HepG2 (cell line): ENCODE results near the gene EPHA2. TPM values are rescaled to one million over a fixed set of nuclear protein-coding genes. Genes with fewer than 3 reads are reported as not detected.
A peak's percentile ranks its signal among the peaks of the same experiment; 100 is the strongest.

Experiments used
- AGO1 ChIP-seq: fragments of 200-400 bp; formaldehyde crosslinking; IDR thresholded peaks from 2 replicates; pipeline ENCODE4 v1.6.1; 2017; ENCODE audit warnings: mild to moderate bottlenecking, low read depth, low read length, moderate library complexity; ENCODE audit not compliant: poor library complexity, severe bottlenecking
- CBX2 ChIP-seq, 2 experiments: fragments of 200-600 bp in 1 of 2; sonication (generic); formaldehyde crosslinking in 1 of 2; IDR thresholded peaks; 2 replicates each; pipeline versions ENCODE4 v1.7.0 to v1.8.1; 2018 to 2022; ENCODE audit warnings: low read depth in 2 of 2, low read length in 1 of 2, mild to moderate bottlenecking in 1 of 2, missing genetic modification reagents in 1 of 2
- ESRRA ChIP-seq: sonication (generic); formaldehyde crosslinking; IDR thresholded peaks from 2 replicates; pipeline ENCODE4 v1.5.1; 2020; ENCODE audit warnings: mild to moderate bottlenecking, low read depth, missing genetic modification reagents
- HNF4A ChIP-seq: sonication (generic); formaldehyde crosslinking; IDR thresholded peaks from 2 replicates; pipeline ENCODE4 v1.4.0; 2020; ENCODE audit warnings: missing genetic modification reagents
- RXRB ChIP-seq: IDR thresholded peaks from 2 replicates; pipeline ENCODE4 v1.6.1; 2016; ENCODE audit warnings: borderline replicate concordance, missing genetic modification reagents, missing compliant biosample characterization
- SAP130 ChIP-seq: IDR thresholded peaks from 2 replicates; pipeline ENCODE4 v1.6.1; 2016; ENCODE audit warnings: low read depth
- U2AF1 ChIP-seq: fragments of 200-400 bp; formaldehyde crosslinking; optimal IDR thresholded peaks from 2 replicates; pipeline ENCODE3; 2017; ENCODE audit warnings: mild to moderate bottlenecking, low read depth, low read length
- ZBTB20 ChIP-seq: sonication (generic); formaldehyde crosslinking; IDR thresholded peaks from 2 replicates; pipeline ENCODE4 v1.8.1; 2023; ENCODE audit warnings: missing genetic modification reagents, low read depth, mild to moderate bottlenecking, borderline replicate concordance
- ZEB1 ChIP-seq: IDR thresholded peaks from 2 replicates; pipeline ENCODE4 v1.6.1; 2012; ENCODE audit warnings: mild to moderate bottlenecking, low read depth, inconsistent platforms; ENCODE audit not compliant: insufficient replicate concordance
- ZNF143 ChIP-seq: sonication (generic); formaldehyde crosslinking; IDR thresholded peaks from 2 replicates; pipeline ENCODE4 v1.4.0; 2020; ENCODE audit warnings: missing genetic modification reagents
- ZNF552 ChIP-seq: sonication (generic); formaldehyde crosslinking; IDR thresholded peaks from 2 replicates; pipeline ENCODE4 v1.9.0; 2022; ENCODE audit warnings: missing genetic modification reagents, mild to moderate bottlenecking, borderline replicate concordance
- ZSCAN21 ChIP-seq: sonication (generic); formaldehyde crosslinking; IDR thresholded peaks from 2 replicates; pipeline ENCODE4 v1.8.0; 2022; ENCODE audit warnings: mild to moderate bottlenecking, missing genetic modification reagents, moderate library complexity, borderline replicate concordance
- polyA plus RNA-seq, 8 experiments: library from polyadenylated mRNA; depleted of rRNA in 3 of 8; stranded (reverse) in 7 of 8; unstranded in 1 of 8; fragments of >200 nt; fragmentation: Illumina TruSeq in 4 of 8; extraction: Trizol in 4 of 8; gene quantifications; 2 replicates each; pipeline versions ENCODE4 v1.2.1 to v1.2.3, GENCODE V29; 2011 to 2016; ENCODE audit warnings: low read depth in 4 of 8, missing spikeins in 1 of 8, mixed read lengths in 1 of 8; ENCODE audit not compliant: insufficient read depth in 1 of 8
- total RNA-seq, 5 experiments: library from RNA; depleted of rRNA; stranded (reverse); fragments of >200 nt; fragmentation: Illumina TruSeq; extraction: Trizol; gene quantifications; 2 replicates each; pipeline ENCODE4 v1.2.3, GENCODE V29; 2016; ENCODE audit warnings: low read depth in 1 of 5
- TF ChIP-seq, protein P1 (sequence below): sonication (generic); formaldehyde crosslinking; IDR thresholded peaks from 2 replicates; pipeline ENCODE4 v1.8.0; 2023; ENCODE audit warnings: mild to moderate bottlenecking, missing genetic modification reagents
- TF ChIP-seq, protein P2 (sequence below): sonication (generic); formaldehyde crosslinking; IDR thresholded peaks from 2 replicates; pipeline ENCODE4 v1.5.1; 2020; ENCODE audit warnings: mild to moderate bottlenecking, missing genetic modification reagents, moderate library complexity
- TF ChIP-seq, protein P3 (sequence below): sonication (generic); formaldehyde crosslinking; IDR thresholded peaks from 2 replicates; pipeline ENCODE4 v1.8.0; 2022; ENCODE audit warnings: missing genetic modification reagents, mild to moderate bottlenecking, inconsistent platforms, borderline replicate concordance
- TF ChIP-seq, protein P4 (sequence below): sonication (generic); formaldehyde crosslinking; IDR thresholded peaks from 2 replicates; pipeline ENCODE4 v1.4.0; 2020; ENCODE audit warnings: mild to moderate bottlenecking, missing genetic modification reagents
- TF ChIP-seq, protein P5 (sequence below): sonication (generic); formaldehyde crosslinking; IDR thresholded peaks from 2 replicates; pipeline ENCODE4 v1.4.0; 2020; ENCODE audit warnings: low read depth, missing genetic modification reagents

EPHA2 gene
- total and polyA plus RNA-seq, 2 of the 13 experiments (the other 11 are each of a cell fraction or from before 2014, with no cell fraction given): 33.6 to 53.6 TPM

DNA sequence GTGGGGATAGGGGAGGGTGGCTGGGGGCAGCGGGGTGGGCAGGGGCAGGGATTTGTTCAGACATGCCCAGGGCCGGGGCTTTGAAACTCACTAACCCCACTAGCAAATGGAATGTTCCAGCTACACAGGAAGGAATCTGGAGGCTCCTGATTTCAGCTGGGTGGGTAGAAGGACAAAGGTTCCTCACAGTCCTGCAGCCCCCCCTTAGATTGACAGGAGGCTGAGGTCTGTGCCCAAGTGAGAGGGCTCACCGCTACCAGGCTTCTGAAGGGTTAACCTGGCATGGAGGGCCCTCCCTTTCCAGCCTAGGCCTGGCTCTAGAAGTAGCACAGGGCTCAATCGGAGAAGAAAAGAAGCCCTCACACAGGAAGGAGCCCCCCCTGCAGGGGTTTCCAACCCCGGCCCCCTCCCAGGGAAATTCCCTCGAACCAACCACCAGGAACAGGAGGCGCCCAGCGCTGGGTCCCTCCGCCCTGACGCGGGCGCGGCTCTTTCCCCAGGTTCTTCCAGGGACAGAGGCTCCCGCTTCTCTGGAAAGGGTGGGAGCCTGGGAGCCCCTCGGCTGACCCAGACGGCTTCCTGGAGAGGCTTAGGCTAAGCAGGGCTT, 3.3 kb downstream of the EPHA2 start (continued):
- TF ChIP-seq AGO1 (no peak), ZNF552 (CRISPR knock-in tag) (no peak), ZBTB20 (CRISPR knock-in tag) (no peak), RXRB (CRISPR knock-in tag) (peak; percentile 8; the same call in 1 of the 2 replicates), HNF4A (CRISPR knock-in tag) (peak; percentile 15; the same call in 1 of the 2 replicates), ESRRA (CRISPR knock-in tag) (no peak), ZSCAN21 (CRISPR knock-in tag) (0 out of 2 replicates have a peak, but pooled peaks have one; percentile 18), ZEB1 (no peak), U2AF1 (no peak), SAP130 (CRISPR knock-in tag) (peak; percentile 40; the same call in 1 of the 2 replicates), CBX2 (IDR thresholded peaks at IDR 0.05; ENCODE audit: low read depth, low read length) (no peak), CBX2 (CRISPR knock-in tag; IDR thresholded peaks at IDR 0.05; ENCODE audit: low read depth) (no peak), ZNF143 (CRISPR knock-in tag) (no peak)
- TF ChIP-seq, protein P1, sequence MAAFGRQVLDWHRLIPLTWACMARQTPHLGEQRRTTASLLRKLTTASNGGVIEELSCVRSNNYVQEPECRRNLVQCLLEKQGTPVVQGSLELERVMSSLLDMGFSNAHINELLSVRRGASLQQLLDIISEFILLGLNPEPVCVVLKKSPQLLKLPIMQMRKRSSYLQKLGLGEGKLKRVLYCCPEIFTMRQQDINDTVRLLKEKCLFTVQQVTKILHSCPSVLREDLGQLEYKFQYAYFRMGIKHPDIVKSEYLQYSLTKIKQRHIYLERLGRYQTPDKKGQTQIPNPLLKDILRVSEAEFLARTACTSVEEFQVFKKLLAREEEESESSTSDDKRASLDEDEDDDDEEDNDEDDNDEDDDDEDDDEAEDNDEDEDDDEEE (CRISPR knock-in tag): 0 out of 2 replicates have a peak, but pooled peaks have one; percentile 38
- TF ChIP-seq, protein P2, sequence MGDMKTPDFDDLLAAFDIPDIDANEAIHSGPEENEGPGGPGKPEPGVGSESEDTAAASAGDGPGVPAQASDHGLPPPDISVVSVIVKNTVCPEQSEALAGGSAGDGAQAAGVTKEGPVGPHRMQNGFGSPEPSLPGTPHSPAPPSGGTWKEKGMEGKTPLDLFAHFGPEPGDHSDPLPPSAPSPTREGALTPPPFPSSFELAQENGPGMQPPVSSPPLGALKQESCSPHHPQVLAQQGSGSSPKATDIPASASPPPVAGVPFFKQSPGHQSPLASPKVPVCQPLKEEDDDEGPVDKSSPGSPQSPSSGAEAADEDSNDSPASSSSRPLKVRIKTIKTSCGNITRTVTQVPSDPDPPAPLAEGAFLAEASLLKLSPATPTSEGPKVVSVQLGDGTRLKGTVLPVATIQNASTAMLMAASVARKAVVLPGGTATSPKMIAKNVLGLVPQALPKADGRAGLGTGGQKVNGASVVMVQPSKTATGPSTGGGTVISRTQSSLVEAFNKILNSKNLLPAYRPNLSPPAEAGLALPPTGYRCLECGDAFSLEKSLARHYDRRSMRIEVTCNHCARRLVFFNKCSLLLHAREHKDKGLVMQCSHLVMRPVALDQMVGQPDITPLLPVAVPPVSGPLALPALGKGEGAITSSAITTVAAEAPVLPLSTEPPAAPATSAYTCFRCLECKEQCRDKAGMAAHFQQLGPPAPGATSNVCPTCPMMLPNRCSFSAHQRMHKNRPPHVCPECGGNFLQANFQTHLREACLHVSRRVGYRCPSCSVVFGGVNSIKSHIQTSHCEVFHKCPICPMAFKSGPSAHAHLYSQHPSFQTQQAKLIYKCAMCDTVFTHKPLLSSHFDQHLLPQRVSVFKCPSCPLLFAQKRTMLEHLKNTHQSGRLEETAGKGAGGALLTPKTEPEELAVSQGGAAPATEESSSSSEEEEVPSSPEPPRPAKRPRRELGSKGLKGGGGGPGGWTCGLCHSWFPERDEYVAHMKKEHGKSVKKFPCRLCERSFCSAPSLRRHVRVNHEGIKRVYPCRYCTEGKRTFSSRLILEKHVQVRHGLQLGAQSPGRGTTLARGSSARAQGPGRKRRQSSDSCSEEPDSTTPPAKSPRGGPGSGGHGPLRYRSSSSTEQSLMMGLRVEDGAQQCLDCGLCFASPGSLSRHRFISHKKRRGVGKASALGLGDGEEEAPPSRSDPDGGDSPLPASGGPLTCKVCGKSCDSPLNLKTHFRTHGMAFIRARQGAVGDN (CRISPR knock-in tag): peak; percentile 60; the same call in 1 of the 2 replicates
- TF ChIP-seq, protein P3, sequence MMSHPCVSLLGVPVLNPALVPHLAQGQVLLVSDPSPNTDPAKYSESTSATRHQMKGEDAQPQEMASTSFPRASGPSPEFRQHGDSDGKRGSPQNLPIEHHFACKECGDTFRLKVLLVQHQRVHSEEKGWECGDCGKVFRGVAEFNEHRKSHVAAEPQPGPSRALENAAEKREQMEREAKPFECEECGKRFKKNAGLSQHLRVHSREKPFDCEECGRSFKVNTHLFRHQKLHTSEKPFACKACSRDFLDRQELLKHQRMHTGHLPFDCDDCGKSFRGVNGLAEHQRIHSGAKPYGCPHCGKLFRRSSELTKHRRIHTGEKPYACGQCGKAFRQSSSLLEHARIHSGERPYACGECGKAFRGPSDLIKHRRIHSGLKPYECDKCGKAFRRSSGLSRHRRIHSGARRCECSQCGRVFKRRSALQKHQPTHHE (CRISPR knock-in tag): no peak
- TF ChIP-seq, protein P4, sequence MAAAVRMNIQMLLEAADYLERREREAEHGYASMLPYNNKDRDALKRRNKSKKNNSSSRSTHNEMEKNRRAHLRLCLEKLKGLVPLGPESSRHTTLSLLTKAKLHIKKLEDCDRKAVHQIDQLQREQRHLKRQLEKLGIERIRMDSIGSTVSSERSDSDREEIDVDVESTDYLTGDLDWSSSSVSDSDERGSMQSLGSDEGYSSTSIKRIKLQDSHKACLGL (CRISPR knock-in tag): no peak
- TF ChIP-seq, protein P5, sequence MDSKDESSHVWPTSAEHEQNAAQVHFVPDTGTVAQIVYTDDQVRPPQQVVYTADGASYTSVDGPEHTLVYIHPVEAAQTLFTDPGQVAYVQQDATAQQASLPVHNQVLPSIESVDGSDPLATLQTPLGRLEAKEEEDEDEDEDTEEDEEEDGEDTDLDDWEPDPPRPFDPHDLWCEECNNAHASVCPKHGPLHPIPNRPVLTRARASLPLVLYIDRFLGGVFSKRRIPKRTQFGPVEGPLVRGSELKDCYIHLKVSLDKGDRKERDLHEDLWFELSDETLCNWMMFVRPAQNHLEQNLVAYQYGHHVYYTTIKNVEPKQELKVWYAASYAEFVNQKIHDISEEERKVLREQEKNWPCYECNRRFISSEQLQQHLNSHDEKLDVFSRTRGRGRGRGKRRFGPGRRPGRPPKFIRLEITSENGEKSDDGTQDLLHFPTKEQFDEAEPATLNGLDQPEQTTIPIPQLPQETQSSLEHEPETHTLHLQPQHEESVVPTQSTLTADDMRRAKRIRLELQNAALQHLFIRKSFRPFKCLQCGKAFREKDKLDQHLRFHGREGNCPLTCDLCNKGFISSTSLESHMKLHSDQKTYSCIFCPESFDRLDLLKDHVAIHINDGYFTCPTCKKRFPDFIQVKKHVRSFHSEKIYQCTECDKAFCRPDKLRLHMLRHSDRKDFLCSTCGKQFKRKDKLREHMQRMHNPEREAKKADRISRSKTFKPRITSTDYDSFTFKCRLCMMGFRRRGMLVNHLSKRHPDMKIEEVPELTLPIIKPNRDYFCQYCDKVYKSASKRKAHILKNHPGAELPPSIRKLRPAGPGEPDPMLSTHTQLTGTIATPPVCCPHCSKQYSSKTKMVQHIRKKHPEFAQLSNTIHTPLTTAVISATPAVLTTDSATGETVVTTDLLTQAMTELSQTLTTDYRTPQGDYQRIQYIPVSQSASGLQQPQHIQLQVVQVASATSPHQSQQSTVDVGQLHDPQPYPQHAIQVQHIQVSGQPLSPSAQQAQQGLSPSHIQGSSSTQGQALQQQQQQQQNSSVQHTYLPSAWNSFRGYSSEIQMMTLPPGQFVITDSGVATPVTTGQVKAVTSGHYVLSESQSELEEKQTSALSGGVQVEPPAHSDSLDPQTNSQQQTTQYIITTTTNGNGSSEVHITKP (CRISPR knock-in tag): peak; percentile 83
